Astrocyte of the cerebellum (primary cell): Measurements from ENCODE around the gene SPATA13.
"Not testable (repeated sequence)": the region's sequence is repeated elsewhere in the genome, so short reads cannot be mapped to it uniquely, and the experiment has no call there.

Source experiments
- DNase-seq: peaks from one replicate; pipeline ENCODE4 v3.0.0-alpha.2; 2011; ENCODE audit warnings: low read depth
- H3K4me3 ChIP-seq: 2 replicates; pipeline ENCODE4 v1.5.1; 2011; ENCODE audit warnings: mild to moderate bottlenecking, low read depth, low read length, moderate library complexity
- in situ Hi-C: cut with HindIII; loops from 2 replicates; pipeline ENCODE4 v1.10.0; 2017; ENCODE audit warnings: low sequenced_read_pairs
- TF ChIP-seq, protein P1 (sequence below): IDR thresholded peaks from 2 replicates; pipeline ENCODE4 v1.5.1; 2012; ENCODE audit warnings: low read length, low read depth, moderate library complexity, mild to moderate bottlenecking; ENCODE audit errors: missing control alignments

Gene SPATA13

DNA sequence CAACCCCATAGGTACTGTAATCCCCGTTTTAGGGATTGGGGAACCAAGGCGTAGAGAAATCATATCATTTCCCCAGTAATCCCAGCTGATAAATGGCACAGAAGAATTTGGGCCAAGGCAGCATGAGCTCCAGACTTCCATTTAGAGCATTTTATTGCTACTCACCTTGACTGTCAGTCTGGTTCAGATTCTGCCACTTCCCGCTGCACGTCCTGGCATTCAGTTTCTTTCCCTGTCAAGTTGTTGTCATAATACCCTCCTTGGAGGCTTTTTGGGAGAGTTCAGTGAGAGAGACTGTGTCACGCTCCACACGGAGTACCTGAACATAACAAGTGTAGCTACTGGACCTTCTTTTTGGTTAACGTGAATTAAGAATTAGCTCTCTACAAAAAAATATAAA, 141.4 kb downstream of the SPATA13 start:
- DNase-seq, result no peak
- TF ChIP-seq, protein P1, sequence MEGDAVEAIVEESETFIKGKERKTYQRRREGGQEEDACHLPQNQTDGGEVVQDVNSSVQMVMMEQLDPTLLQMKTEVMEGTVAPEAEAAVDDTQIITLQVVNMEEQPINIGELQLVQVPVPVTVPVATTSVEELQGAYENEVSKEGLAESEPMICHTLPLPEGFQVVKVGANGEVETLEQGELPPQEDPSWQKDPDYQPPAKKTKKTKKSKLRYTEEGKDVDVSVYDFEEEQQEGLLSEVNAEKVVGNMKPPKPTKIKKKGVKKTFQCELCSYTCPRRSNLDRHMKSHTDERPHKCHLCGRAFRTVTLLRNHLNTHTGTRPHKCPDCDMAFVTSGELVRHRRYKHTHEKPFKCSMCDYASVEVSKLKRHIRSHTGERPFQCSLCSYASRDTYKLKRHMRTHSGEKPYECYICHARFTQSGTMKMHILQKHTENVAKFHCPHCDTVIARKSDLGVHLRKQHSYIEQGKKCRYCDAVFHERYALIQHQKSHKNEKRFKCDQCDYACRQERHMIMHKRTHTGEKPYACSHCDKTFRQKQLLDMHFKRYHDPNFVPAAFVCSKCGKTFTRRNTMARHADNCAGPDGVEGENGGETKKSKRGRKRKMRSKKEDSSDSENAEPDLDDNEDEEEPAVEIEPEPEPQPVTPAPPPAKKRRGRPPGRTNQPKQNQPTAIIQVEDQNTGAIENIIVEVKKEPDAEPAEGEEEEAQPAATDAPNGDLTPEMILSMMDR, result no peak
- no peak overlapping the region for H3K4me3 ChIP-seq
- in situ Hi-C loops, result no loop called here

DNA sequence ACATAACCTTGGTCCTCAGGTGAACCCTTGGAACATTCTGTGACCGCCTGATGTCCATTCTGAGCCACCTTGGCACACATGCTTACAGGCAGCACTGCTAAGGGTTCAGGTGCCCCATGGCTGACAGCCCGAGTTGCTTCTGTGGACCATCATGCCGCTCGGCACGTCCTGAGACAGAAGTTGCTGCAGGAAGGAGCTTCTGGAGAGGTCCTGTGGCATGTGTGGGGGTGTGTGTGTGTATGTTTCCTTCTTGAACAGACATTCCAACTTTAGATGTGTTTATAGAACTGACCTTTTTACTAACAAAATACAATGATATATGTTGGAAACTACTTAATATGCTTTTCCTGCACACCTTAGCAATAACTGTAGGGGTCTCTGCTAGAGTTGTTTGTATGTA, 144.1 kb downstream of the SPATA13 start:
- H3K4me3 ChIP-seq, result no peak overlapping the region

DNA sequence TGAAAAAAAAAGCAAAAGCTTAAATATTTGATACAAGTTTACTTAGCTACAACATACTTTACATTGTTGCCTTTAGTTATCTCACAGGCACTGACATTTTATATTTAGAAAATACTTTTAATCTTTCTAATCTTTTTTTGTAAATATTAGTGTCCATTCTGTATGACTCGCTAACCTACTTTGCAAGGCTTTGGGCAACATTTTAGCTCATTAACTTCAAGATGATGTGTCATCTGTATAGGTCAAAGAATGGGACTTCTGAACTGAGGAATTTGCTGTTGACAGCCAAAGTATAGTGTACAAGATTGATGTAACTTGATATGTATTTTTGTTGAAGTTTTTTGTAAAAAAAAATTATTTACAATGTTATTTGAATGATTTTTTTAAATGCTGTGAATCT, 146.1 kb downstream of the SPATA13 start:
- TF ChIP-seq, protein P1, result no peak
- H3K4me3 ChIP-seq, result no peak overlapping the region
- in situ Hi-C loops, result no loop called here
- no peak for DNase-seq

More for the DNA sequence above, 144.1 kb downstream of the SPATA13 start:
- DNase-seq, result no peak
- in situ Hi-C loops, result no loop called here
- TF ChIP-seq, protein P1, result no peak

DNA sequence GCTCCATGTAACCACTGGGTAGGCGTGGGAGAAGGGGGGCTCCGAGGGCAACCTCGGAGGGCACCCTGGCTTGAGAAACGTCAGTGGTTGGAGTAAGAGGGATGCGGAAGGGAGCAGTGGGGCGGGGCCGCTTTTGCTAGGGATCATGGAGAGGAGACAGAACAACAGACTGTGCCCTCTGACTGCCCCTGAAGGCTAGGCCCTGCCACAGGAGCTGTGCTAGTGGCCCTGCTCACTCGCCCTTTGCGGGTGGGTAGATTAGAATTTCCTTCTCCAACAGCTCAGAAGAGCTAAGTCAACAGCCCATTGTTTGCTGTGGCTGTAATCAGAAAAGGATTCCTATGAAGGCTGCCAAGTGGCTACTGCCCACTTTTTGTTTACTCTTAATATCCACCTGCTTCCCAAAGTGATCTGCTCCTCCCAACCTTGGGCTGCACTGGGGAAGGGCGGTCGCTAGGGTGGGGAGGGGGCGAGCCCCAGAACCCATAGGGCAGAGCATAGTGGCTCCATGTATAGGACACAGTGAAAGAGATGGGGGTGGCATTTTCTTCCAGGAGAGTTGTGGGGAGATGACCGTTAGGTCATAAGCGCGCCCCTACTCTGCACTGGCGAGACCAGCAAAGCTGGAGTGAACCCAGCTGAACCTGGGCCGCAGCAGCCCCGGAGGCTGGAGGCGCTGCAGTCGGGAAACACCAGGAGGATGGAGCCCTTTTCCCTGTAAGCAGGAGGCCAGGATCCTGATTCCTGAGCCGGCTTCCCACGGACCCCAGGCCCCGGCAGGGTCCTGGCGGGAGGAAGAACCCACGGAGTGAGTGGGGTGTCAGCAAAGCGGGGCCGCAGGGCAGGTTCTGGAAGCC, 146.9 kb downstream of the SPATA13 start:
- TF ChIP-seq, protein P1, result no peak
- in situ Hi-C loops, result no loop called here
- H3K4me3 ChIP-seq, result no peak overlapping the region
- DNase-seq, result no peak

DNA sequence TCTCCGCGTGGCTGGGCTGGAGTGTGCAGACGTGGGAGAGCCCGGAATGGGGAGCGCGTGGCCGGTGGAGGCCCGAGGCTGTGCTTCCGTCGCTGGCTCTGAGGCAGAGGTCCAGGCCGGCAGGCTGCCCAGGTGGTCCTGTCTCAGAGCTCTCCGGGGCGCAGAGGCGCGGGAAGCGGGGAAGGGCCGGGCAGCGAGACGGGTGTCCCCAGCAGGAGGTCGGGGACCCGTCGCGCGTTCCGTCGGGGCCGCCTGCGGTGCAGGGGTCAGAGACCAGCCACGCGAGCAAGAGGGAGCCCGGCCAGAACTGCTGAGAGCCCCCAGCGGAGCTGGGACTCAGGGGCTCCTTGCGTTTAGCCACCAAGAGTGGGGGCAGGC, 147.5 kb downstream of the SPATA13 start:
- TF ChIP-seq, protein P1, result no peak
- H3K4me3 ChIP-seq, result no peak overlapping the region
- in situ Hi-C loops, result no loop called here
- DNase-seq, result no peak

DNA sequence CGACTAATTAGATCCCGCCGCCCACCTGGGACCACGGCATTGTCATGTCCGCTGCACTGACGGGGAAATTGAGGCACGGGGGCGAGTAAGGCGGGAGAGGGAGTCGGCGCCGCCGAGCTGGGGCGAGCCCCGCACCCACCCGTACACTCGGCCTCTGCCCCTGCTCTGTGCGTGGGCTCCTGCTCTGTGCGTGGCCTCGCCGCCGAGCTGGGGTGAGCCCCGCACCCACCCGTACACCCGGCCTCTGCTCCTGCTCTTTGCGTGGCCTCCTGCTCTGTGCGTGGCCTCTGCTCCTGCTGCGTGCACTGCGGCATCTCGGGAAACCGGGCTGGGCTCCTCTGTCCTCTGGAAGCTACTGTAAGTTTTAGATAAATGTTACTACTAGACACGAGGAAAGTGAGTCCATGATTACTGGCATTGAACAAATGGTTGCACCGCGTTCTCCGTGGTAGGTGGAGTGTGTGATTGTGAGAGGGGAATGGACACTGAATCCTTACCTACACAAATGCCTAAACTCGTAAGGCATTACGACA, 148.0 kb downstream of the SPATA13 start:
- DNase-seq, result no peak
- in situ Hi-C loops, result no loop called here
- TF ChIP-seq, protein P1, result no peak

DNA sequence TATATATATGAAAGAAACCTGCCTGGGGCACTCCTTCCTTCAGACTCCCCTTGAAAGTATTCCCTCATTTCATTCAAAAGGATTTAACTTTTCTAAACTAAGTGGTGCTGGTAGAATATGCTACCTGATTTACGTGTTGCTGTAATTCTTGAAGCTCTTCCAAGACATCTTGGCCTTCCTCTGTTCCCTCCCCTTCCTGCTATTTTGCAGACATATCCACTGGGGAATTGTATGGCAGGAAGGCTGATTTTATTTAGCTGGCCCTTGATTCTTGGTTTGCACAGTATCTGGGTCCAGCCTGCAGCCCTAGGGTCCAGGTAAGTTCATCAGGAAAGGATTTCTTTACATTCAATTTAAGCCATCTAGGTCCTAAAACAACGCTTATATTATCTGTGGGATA, 148.8 kb downstream of the SPATA13 start, which contains the start of gene C1QTNF9:
Gene C1QTNF9, plus strand, starts transcription at position 281 of the 400 bp plus-strand sequence. CDS start 6,424 bp downstream, outside the sequence.
- H3K4me3 ChIP-seq, DNase-seq, in situ Hi-C loops: not testable (repeated sequence)

More for the DNA sequence above, 148.0 kb downstream of the SPATA13 start:
- H3K4me3 ChIP-seq, result no peak overlapping the region
